VCaP (cell line): ENCODE measurements around the gene MAPK7.

Experiments used
- H3K27ac ChIP-seq: fragments of 450-650 bp; 2 replicates; pipeline ENCODE4 v1.5.1; 2017
- CTCF ChIP-seq: fragments of 450-650 bp; conservative IDR thresholded peaks from 2 replicates; pipeline ENCODE4 v1.5.1; 2017; ENCODE audit warnings: mild to moderate bottlenecking, moderate library complexity

Gene MAPK7

GRCh38 chr17:19365499-19365817, 12.8 kb upstream of the MAPK7 start:
- H3K27ac ChIP-seq: no peak overlapping the region
- no peak for TF ChIP-seq CTCF

- TF ChIP-seq CTCF: no peak
These were observed 12.3 kb upstream of the MAPK7 start for GRCh38 chr17:19365833-19366636.

GRCh38 chr17:19366637-19366972, 11.7 kb upstream of the MAPK7 start:
- TF ChIP-seq CTCF: no peak
- H3K27ac ChIP-seq: no peak overlapping the region

More at GRCh38 chr17:19365833-19366636, 12.3 kb upstream of the MAPK7 start:
- H3K27ac ChIP-seq: no peak overlapping the region

- no peak for TF ChIP-seq CTCF
These were observed 10.1 kb upstream of the MAPK7 start for GRCh38 chr17:19368229-19368628.

GRCh38 chr17:19369107-19369778, 9.1 kb upstream of the MAPK7 start:
- TF ChIP-seq CTCF: no peak
- H3K27ac ChIP-seq: no peak overlapping the region

More at GRCh38 chr17:19368229-19368628, 10.1 kb upstream of the MAPK7 start:
- H3K27ac ChIP-seq: no peak overlapping the region

GRCh38 chr17:19369846-19370492, 8.3 kb upstream of the MAPK7 start:
- no peak for TF ChIP-seq CTCF
- H3K27ac ChIP-seq: no peak overlapping the region

GRCh38 chr17:19370493-19370960, 7.8 kb upstream of the MAPK7 start:
- no peak overlapping the region for H3K27ac ChIP-seq
- no peak for TF ChIP-seq CTCF
